Bronchial epithelial cell (primary cell): Measurements from ENCODE around the gene KIF13A. TPM values are rescaled to one million over a fixed set of nuclear protein-coding genes. Genes with fewer than 3 reads are reported as not detected.
A peak's percentile ranks its signal among the peaks of the same experiment; 100 is the strongest.

Source experiments
- DNase-seq: peaks from one replicate; pipeline ENCODE4 v3.0.0-alpha.2; 2010; ENCODE audit warnings: low read depth
- FAIRE-seq: peaks from 2 replicates; lab custom pipeline; 2011; peaks lifted over from hg19 to GRCh38; lab: Jason Lieb, UNC
- H3K27me3 ChIP-seq: 2 replicates; pipeline ENCODE4 v1.5.1; 2011; ENCODE audit warnings: low read length; ENCODE audit not compliant: control insufficient read depth, insufficient read depth
- H3K36me3 ChIP-seq: 2 replicates; pipeline ENCODE4 v1.5.1; 2011; ENCODE audit warnings: low read length; ENCODE audit not compliant: control insufficient read depth, insufficient read depth
- H3K4me3 ChIP-seq: 2 replicates; pipeline ENCODE4 v1.5.1; 2011; ENCODE audit warnings: mild to moderate bottlenecking, low read depth, low read length, control low read depth
- CTCF ChIP-seq: IDR thresholded peaks from 2 replicates; pipeline ENCODE4 v1.5.1; 2011; ENCODE audit warnings: mild to moderate bottlenecking, moderate library complexity, low read length, control low read depth, inconsistent platforms; ENCODE audit not compliant: insufficient read depth, severe bottlenecking
- total RNA-seq: library from RNA; depleted of rRNA; stranded (reverse); fragments of >200 nt; gene quantifications from 2 replicates; pipeline ENCODE4 v1.2.1, GENCODE V29; 2014

The KIF13A gene
- total RNA-seq, 1 donor from 2014 or later, result 47.4 TPM

DNA sequence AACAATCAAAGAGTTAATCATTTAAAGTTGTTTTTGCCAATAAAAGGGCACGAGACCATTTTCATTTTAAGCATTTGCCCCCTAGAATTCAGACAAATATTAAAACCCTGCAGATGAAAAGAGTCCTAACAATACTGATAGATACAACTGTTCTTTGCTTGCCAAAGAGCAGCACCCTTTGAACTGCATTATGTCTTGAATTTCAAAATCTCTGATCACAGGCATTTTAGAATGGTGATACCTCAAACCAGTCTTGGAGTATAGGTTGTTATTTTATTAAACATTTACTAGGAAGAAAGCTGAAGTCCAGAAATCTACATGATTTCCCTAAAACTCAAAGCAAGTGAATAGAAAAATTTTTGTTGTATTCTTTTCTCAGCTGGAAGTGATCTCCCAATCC, 108.7 kb downstream of the KIF13A start:
- Histone ChIP-seq H3K4me3 (no peak overlapping the region), H3K27me3 (no peaks in the 10 kb centered on the region), H3K36me3 (peaks cover 1% of the 10 kb centered on the region)
- DNase-seq (no peak), FAIRE-seq (no peak)
- no peak for TF ChIP-seq CTCF

GRCh38 chr6:17877895-17878440, 109.5 kb downstream of the KIF13A start:
- Histone ChIP-seq H3K4me3 (no peak overlapping the region), H3K36me3 (peaks cover 1% of the 10 kb centered on the region), H3K27me3 (no peaks in the 10 kb centered on the region)
- DNase-seq (peak; percentile 59), FAIRE-seq (no peak)
- no peak for TF ChIP-seq CTCF

- Histone ChIP-seq H3K27me3 (no peaks in the 10 kb centered on the region), H3K4me3 (no peak overlapping the region), H3K36me3 (peaks cover 1% of the 10 kb centered on the region)
- peak; percentile 74 for DNase-seq
- TF ChIP-seq CTCF, result no peak
- FAIRE-seq, result no peak
Measured at GRCh38 chr6:17877196-17877894, 110.1 kb downstream of the KIF13A start.

GRCh38 chr6:17874753-17875152, 112.7 kb downstream of the KIF13A start:
- DNase-seq (no peak), FAIRE-seq (no peak)
- H3K4me3 ChIP-seq, result no peak overlapping the region
- no peaks in the 10 kb centered on the region for H3K27me3 ChIP-seq
- H3K36me3 ChIP-seq, result no peaks in the 10 kb centered on the region
- TF ChIP-seq CTCF, result no peak

GRCh38 chr6:17872908-17873307, 114.5 kb downstream of the KIF13A start:
- no peak for DNase-seq
- no peak overlapping the region for H3K4me3 ChIP-seq
- TF ChIP-seq CTCF, result no peak
- no peaks in the 10 kb centered on the region for H3K27me3 ChIP-seq
- H3K36me3 ChIP-seq, result no peaks in the 10 kb centered on the region
- no peak for FAIRE-seq
